Breast epithelium (tissue), 4 donors: ENCODE data around the gene KCNMB2. TPM values are rescaled to one million over a fixed set of nuclear protein-coding genes. Genes with fewer than 3 reads are reported as not detected.

Source experiments
- DNase-seq, 2 donors: peaks; one replicate each; pipeline ENCODE4 v3.0.0-alpha.2; 2019; ENCODE audit warnings: low spot score in 2 of 2
- H3K27ac ChIP-seq, 2 donors: fragments of 200-600 bp; sonication (generic) in 1 of 2; one replicate each; pipeline ENCODE4 v1.5.1; 2016 to 2019; ENCODE audit warnings: mild to moderate bottlenecking in 1 of 2
- H3K27me3 ChIP-seq, 2 donors: fragments of 200-600 bp; sonication (generic) in 1 of 2; one replicate each; pipeline versions ENCODE4 v1.5.1 to v1.6.0; 2017 to 2019; ENCODE audit warnings: control low read depth in 1 of 2, mild to moderate bottlenecking in 1 of 2
- H3K36me3 ChIP-seq: fragments of 200-600 bp; one replicate; pipeline ENCODE4 v1.5.1; 2019
- H3K4me1 ChIP-seq, 2 donors: fragments of 200-600 bp; sonication (generic); one replicate each; pipeline ENCODE4 v1.5.1; 2016 to 2019; ENCODE audit warnings: control low read depth in 1 of 2
- H3K4me3 ChIP-seq, 3 donors: fragments of 200-600 bp; sonication (generic); 1 replicate in 2 of 3; 2 replicates in 1 of 3; pipeline ENCODE4 v1.5.1; 2016 to 2019; ENCODE audit warnings: mild to moderate bottlenecking in 3 of 3, moderate library complexity in 2 of 3
- H3K9me3 ChIP-seq, 2 donors: fragments of 200-600 bp; sonication (generic) in 1 of 2; one replicate each; pipeline ENCODE4 v1.5.1; 2016 to 2019; ENCODE audit warnings: control low read depth in 1 of 2
- POLR2A ChIP-seq: fragments of 450-650 bp; IDR thresholded peaks from one replicate; pipeline ENCODE4 v1.6.1; 2016; ENCODE audit warnings: antibody characterized with exemption, mild to moderate bottlenecking, moderate library complexity
- POLR2AphosphoS5 ChIP-seq, 3 donors: sonication (generic); formaldehyde crosslinking; IDR thresholded peaks; one replicate each; pipeline ENCODE4 v1.6.1; 2017; ENCODE audit warnings: antibody characterized with exemption in 3 of 3
- intact Hi-C: fragments of 100-400 bp; cut with DNase I; formaldehyde crosslinking; loops from one replicate; pipeline ENCODE4 v1.15.1; 2023; ENCODE audit warnings: low total_unique reads
- total RNA-seq, 3 donors: library from RNA; depleted of rRNA; stranded (reverse); fragments of >200 nt; gene quantifications; one replicate each; pipeline ENCODE4 v1.1.0, GENCODE V29; 2016
- TF ChIP-seq, protein P1 (sequence below), 3 donors: fragments of 450-650 bp; IDR thresholded peaks; one replicate each; pipeline ENCODE4 v1.5.1; 2016 to 2017; ENCODE audit warnings: antibody characterized with exemption in 3 of 3, mild to moderate bottlenecking in 3 of 3, moderate library complexity in 3 of 3

KCNMB2 gene
- total RNA-seq, 3 donors from 2014 or later, result 0.59 TPM; not detected in 2

- no peaks in the 10 kb centered on the region for H3K36me3 ChIP-seq
- no peaks in the 10 kb centered on the region for H3K27me3 ChIP-seq
- intact Hi-C loops, result no loop called here
- H3K9me3 ChIP-seq, result no peaks in the 10 kb centered on the region
- no peak for DNase-seq
- H3K27ac ChIP-seq, result no peak overlapping the region
- TF ChIP-seq POLR2AphosphoS5 (IDR thresholded peaks at IDR 0.05) (no peak), POLR2A (no peak)
- TF ChIP-seq, protein P1, sequence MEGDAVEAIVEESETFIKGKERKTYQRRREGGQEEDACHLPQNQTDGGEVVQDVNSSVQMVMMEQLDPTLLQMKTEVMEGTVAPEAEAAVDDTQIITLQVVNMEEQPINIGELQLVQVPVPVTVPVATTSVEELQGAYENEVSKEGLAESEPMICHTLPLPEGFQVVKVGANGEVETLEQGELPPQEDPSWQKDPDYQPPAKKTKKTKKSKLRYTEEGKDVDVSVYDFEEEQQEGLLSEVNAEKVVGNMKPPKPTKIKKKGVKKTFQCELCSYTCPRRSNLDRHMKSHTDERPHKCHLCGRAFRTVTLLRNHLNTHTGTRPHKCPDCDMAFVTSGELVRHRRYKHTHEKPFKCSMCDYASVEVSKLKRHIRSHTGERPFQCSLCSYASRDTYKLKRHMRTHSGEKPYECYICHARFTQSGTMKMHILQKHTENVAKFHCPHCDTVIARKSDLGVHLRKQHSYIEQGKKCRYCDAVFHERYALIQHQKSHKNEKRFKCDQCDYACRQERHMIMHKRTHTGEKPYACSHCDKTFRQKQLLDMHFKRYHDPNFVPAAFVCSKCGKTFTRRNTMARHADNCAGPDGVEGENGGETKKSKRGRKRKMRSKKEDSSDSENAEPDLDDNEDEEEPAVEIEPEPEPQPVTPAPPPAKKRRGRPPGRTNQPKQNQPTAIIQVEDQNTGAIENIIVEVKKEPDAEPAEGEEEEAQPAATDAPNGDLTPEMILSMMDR (IDR thresholded peaks at IDR 0.05), result no peak
- no peaks in the 10 kb centered on the region for H3K4me1 ChIP-seq
- H3K4me3 ChIP-seq, result no peak overlapping the region
Measured at GRCh38 chr3:178676942-178677790, 140.9 kb downstream of the KCNMB2 start.

GRCh38 chr3:178677961-178678360 is 141.7 kb downstream of the KCNMB2 start:
- TF ChIP-seq, protein P1 (IDR thresholded peaks at IDR 0.05), result no peak
- TF ChIP-seq POLR2A (no peak), POLR2AphosphoS5 (IDR thresholded peaks at IDR 0.05) (no peak)
- H3K4me3 ChIP-seq, result no peak overlapping the region
- no peaks in the 10 kb centered on the region for H3K4me1 ChIP-seq
- H3K27ac ChIP-seq, result no peak overlapping the region
- DNase-seq, result no peak
- intact Hi-C loops, result no loop called here
- no peaks in the 10 kb centered on the region for H3K27me3 ChIP-seq
- no peaks in the 10 kb centered on the region for H3K36me3 ChIP-seq
- no peaks in the 10 kb centered on the region for H3K9me3 ChIP-seq

- no peaks in the 10 kb centered on the region for H3K36me3 ChIP-seq
- intact Hi-C loops, result no loop called here
- TF ChIP-seq POLR2A (no peak), POLR2AphosphoS5 (IDR thresholded peaks at IDR 0.05) (no peak)
- TF ChIP-seq, protein P1 (IDR thresholded peaks at IDR 0.05), result no peak
Measured at GRCh38 chr3:178680037-178680436, 143.8 kb downstream of the KCNMB2 start.

DNA sequence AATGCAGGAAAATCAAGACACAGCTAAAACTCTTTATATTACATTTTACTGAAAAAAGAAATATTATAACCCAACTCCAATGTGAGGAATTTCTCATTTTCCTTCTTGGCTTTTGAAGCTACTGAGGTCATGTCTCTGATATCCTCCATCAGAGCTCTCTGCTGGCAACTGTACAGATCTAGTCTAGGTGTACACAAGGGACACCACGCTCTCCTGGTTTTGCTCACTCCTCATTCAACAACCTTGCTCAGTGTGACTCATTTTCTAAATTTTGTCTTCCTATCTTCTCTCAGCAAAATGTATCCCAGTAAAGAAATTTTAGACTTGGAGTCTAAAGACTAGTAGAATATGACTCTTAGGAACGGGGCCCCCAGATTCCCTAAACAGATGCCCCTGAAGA is 144.3 kb downstream of the KCNMB2 start:
- no peak for TF ChIP-seq POLR2AphosphoS5 (IDR thresholded peaks at IDR 0.05)
- TF ChIP-seq, protein P1 (IDR thresholded peaks at IDR 0.05), result no peak
- no peak for TF ChIP-seq POLR2A
- Histone ChIP-seq H3K4me3 (no peak overlapping the region), H3K4me1 (no peaks in the 10 kb centered on the region), H3K27me3 (no peaks in the 10 kb centered on the region), H3K9me3 (no peaks in the 10 kb centered on the region), H3K36me3 (no peaks in the 10 kb centered on the region), H3K27ac (no peak overlapping the region)
- no peak for DNase-seq
- intact Hi-C loops, result no loop called here

More at GRCh38 chr3:178680037-178680436, 143.8 kb downstream of the KCNMB2 start:
- Histone ChIP-seq H3K9me3 (no peaks in the 10 kb centered on the region), H3K4me3 (no peak overlapping the region), H3K27ac (no peak overlapping the region), H3K4me1 (no peaks in the 10 kb centered on the region), H3K27me3 (no peaks in the 10 kb centered on the region)
- no peak for DNase-seq

- Histone ChIP-seq H3K27me3 (no peaks in the 10 kb centered on the region), H3K9me3 (no peaks in the 10 kb centered on the region), H3K4me3 (no peak overlapping the region), H3K27ac (no peak overlapping the region), H3K36me3 (no peaks in the 10 kb centered on the region), H3K4me1 (no peaks in the 10 kb centered on the region)
- no peak for TF ChIP-seq POLR2A
- intact Hi-C loops, result no loop called here
- no peak for DNase-seq
Measured at GRCh38 chr3:178684881-178685590, 148.8 kb downstream of the KCNMB2 start.
